ENCODE results near the gene RBM12. TPM values are rescaled to one million over a fixed set of nuclear protein-coding genes. Genes with fewer than 3 reads are reported as not detected.

RBM12 gene
- total RNA-seq, 2 donors from 2014 or later, result 44.6 to 62.7 TPM

- intact Hi-C loops (cut with DNase I), result loop anchor here in 1 of 2 donors (5.0 kb wide), 1 partner anchor 44 kb away; the partner anchor contains the start of gene SPAG4
- DNase-seq, result no peak
- no peak for ATAC-seq
These were observed 3.6 kb downstream of the RBM12 start for GRCh38 chr20:35661053-35661452.

- intact Hi-C loops (cut with DNase I), result loop anchor here in 1 of 2 donors (5.0 kb wide), 1 partner anchor 43 kb away; the partner anchor contains the start of gene SPAG4
- DNase-seq, result no peak
- ATAC-seq, result no peak
These were observed 4.4 kb downstream of the RBM12 start for GRCh38 chr20:35660122-35660937.

GRCh38 chr20:35657271-35657670 lies 7.4 kb downstream of the RBM12 start:
- DNase-seq (no peak), ATAC-seq (no peak)
- intact Hi-C loops (cut with DNase I), result no loop called here

- ATAC-seq (no peak), DNase-seq (no peak)
- intact Hi-C loops (cut with DNase I), result no loop called here
These were observed 10.3 kb downstream of the RBM12 start for GRCh38 chr20:35654415-35654814.

DNA sequence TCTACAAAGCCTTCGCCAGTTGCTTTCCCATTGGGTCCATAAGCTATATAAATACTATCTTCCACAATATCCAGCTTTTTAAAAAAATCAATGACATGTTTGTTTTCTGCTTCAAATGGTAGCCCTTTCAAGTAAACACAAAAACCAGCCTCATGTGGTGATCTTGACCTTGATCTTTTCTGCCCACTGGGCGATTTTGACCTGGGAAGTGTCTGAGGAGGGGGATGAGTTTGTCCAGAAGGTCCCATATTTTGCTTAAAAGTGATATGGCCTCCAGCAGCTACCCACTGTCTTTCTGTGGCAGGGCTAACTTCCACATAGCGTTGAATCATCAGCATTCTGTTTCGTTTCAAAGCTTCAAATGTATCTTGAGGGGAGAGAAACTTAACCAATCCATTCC lies 10.8 kb downstream of the RBM12 start:
- intact Hi-C loops (cut with DNase I), result no loop called here
- DNase-seq, result no peak
- ATAC-seq, result no peak

- intact Hi-C loops (cut with DNase I), result no loop called here
- ATAC-seq, result no peak
These were observed 11.3 kb downstream of the RBM12 start for GRCh38 chr20:35653430-35653734.

GRCh38 chr20:35652641-35653429 lies 11.9 kb downstream of the RBM12 start:
- DNase-seq (no peak), ATAC-seq (peak in 1 of 2 donors; percentile 26)
- intact Hi-C loops (cut with DNase I), result no loop called here

More at GRCh38 chr20:35653430-35653734, 11.3 kb downstream of the RBM12 start:
- no peak for DNase-seq

GRCh38 chr20:35651958-35652357 lies 12.7 kb downstream of the RBM12 start:
- intact Hi-C loops (cut with DNase I), result no loop called here

DNA sequence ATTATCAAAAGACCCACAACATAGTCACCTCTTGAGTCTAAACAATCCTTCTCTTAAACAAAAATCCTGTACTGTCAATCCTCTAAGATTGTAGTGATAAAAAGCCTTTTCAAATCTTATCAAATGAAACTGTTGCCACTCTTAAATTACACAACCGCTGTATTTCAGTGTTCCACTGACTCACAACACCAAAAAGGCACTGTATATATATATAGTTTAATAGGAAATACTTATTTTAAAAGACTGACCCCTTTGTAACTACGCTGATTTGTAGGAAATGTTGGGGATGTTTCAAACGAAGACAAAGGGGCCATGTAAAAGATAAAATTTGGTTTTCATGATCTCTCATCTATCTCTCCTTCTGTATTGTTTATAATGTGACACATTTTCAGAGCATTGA lies 14.1 kb downstream of the RBM12 start:
- intact Hi-C loops (cut with DNase I), result no loop called here
- ATAC-seq (no peak), DNase-seq (no peak)

More at GRCh38 chr20:35651958-35652357, 12.7 kb downstream of the RBM12 start:
- no peak for ATAC-seq
- DNase-seq, result no peak

- ATAC-seq (no peak), DNase-seq (no peak)
- intact Hi-C loops (cut with DNase I), result no loop called here
These were observed 15.9 kb downstream of the RBM12 start for GRCh38 chr20:35648836-35649235.

DNA sequence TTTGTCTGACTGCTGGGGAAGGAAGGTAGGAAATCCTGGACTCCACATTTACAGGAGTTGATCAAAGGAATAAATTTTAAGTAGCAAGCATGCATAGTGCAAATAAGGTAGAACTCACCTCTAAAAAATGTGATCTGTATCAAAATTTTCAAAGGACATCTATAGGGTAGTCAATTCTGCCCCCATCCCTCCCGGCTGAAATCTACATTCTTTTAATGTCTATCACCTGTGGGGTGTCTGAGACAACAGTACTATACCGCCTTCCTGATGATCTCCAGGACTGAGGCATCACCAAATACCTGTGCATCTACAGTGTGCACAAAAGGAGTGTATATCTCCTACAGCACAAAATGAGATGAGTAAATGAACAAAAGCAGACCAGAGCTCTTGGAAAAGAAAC lies 19.9 kb downstream of the RBM12 start:
- intact Hi-C loops (cut with DNase I), result no loop called here
- ATAC-seq, result no peak
- no peak for DNase-seq

GRCh38 chr20:35643045-35643444 lies 21.7 kb downstream of the RBM12 start:
- ATAC-seq, result no peak
- intact Hi-C loops (cut with DNase I), result no loop called here
- DNase-seq, result no peak

DNA sequence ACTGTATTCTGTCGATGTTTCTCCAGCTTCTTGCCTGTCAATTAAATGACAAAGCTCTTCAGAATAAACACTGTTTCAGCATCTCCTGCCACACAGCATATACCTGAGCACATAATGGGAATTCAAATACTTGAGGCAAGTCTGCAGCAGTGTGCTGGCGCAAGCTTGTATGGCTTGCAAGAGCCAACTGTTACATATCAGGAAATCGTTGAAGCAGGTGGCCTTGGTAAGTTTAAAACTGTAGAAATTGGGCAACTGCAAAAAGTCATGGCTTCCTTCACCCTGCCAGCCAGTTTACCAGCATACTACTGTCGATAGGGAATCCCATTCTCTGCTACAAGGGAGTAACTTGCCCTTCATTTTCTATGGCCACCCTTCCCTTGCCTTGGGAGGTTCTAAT lies 23.0 kb downstream of the RBM12 start:
- DNase-seq, result no peak
- no peak for ATAC-seq
- intact Hi-C loops (cut with DNase I), result no loop called here

DNA sequence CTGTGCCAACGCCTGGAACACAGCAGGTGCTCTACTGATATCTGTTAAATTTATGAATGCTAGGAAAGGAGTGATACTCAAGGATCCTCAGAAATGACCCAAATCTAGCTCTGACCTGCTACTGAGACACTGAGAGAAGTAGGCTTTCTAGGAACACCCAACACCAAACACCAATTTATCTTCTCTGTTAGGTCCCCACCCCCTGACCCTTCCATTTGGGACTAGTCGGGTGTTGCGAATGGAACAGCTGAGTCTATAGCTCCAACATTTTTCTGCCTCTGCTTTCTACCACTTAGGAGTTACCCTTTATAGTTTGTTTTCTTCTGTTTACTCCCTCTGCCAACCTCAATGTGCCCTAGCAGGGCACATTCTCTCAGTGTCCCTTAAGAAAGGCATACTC lies 24.0 kb downstream of the RBM12 start:
- intact Hi-C loops (cut with DNase I), result no loop called here
- DNase-seq, result no peak

GRCh38 chr20:35638751-35639150 lies 25.9 kb downstream of the RBM12 start:
- ATAC-seq, result no peak
- intact Hi-C loops (cut with DNase I), result no loop called here
- no peak for DNase-seq

More for the DNA sequence above, 24.0 kb downstream of the RBM12 start:
- no peak for ATAC-seq

DNA sequence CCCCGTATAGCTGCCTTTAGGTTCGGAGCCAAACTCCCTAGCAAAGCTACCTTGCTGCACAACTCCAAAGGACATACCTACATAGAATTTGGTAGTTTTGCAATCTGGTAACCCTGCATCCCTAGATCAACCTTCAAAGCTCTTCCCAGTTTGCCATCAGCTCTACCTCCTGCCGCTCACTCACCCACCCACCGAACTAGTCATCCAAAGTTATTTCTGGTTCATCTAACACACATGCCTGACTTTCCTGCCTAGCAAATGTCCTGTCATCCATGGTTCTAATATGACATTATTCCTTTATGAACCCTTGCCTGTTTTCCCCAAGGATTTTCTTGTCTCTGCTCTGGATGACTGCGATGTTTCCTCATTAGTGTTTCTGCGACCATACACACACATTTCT lies 27.4 kb downstream of the RBM12 start:
- ATAC-seq, result no peak
- intact Hi-C loops (cut with DNase I), result no loop called here
- no peak for DNase-seq

DNA sequence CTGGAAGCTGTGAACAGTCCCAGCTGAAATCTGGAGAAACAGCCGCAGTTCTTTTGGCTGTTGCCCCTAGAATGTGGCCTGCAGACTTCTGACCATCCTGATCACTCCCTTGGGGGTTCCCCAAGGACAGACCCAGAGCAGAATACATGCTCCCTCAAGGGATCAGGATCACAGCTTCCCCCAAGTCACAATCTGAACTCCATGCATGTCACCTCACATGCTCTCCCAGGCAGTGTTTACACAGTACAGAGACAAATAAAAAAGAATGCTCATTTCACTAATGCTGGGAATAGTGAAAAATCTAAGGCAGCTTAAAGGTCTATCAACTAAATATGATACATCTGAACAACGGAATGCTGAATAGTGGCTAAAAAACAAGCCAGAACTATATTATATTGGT lies 28.6 kb downstream of the RBM12 start:
- ATAC-seq (peak in 1 of 2 donors; percentile 48), DNase-seq (no peak)
- intact Hi-C loops (cut with DNase I), result no loop called here

DNA sequence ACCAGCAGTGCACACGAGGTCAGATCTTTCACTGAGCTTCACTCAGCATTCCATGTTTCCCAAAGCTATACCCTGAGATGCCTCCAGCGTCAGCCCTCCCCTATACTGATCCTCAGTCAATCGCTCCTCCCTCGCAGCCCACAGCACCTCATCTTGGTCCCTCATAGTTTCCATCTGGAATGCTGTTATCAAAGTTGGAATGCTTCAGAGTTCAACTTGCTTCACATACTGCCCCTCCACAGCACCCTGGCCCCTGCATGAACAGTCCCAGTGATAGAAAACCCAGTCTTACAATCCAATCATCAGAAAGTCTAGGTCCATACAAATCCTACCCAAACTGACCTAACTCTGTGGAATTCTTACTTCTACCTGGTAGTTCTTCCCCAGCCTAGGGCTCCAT lies 29.0 kb downstream of the RBM12 start:
- ATAC-seq, result peak in 1 of 2 donors; percentile 31
- DNase-seq, result no peak
- intact Hi-C loops (cut with DNase I), result no loop called here

DNA sequence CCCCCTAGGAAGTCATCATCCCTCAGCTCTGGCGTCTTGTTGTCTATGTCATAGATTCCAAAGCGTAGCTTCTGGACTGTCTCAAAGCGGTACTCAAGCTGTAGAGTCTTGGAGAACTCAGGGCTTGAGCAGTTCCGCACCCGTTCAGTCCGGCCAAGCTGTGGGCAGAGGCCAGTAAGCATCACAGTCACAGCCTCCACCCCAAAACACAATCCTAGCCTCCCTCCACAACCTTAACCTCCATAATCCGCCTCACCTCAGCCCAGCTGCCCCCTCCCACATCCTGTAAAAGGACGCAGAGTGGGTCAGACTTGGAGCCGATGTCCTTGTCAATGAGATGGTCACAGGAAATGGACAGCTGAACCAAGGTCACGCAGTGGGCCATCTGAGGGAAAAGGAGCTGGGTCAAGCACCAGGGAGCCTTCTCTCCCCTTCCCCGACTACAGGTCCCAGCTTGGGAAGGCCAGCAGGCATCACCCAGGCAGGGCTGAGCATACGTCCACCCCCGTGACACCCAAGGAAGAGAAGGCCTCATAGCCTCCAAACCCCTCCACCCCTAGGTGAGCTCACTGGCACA lies 32.1 kb downstream of the RBM12 start:
- intact Hi-C loops (cut with DNase I), result no loop called here
- ATAC-seq (no peak), DNase-seq (no peak)

DNA sequence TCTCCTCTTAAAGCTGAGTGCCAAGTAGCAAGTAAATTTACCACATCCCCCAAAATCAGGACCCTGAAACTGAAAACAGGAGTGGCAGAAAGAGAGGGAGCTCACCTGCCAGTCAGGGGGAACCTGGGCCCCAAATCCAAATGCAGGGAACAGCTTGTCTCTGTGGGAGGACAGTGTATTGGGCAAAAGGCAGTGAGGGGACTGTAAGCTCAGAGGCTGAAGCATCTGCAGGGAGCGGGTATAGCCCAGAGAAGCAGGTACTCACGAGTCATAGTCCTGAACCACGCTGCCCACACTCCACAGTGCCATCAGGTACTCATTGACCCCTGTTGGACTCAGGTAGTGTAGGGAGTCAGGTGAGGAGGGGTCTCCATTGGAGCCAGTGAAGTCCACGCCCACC lies 34.1 kb downstream of the RBM12 start:
- no peak for DNase-seq
- ATAC-seq, result no peak
- intact Hi-C loops (cut with DNase I), result no loop called here

Measured in left cardiac atrium (tissue), 4 donors.